Activated T-helper 1 cell treated with anti-CD3 and anti-CD28 coated beads, Interleukin-2, amount 50 U/mL, for 16 hours (primary cell): Measurements from ENCODE around the gene GPATCH4.

Experiments
- DNase-seq, 2 donors: peaks; one replicate each; pipeline ENCODE4 v3.0.0-alpha.2; 2020; ENCODE audit warnings: low read depth in 1 of 2, low spot score in 1 of 2

Gene GPATCH4

DNA sequence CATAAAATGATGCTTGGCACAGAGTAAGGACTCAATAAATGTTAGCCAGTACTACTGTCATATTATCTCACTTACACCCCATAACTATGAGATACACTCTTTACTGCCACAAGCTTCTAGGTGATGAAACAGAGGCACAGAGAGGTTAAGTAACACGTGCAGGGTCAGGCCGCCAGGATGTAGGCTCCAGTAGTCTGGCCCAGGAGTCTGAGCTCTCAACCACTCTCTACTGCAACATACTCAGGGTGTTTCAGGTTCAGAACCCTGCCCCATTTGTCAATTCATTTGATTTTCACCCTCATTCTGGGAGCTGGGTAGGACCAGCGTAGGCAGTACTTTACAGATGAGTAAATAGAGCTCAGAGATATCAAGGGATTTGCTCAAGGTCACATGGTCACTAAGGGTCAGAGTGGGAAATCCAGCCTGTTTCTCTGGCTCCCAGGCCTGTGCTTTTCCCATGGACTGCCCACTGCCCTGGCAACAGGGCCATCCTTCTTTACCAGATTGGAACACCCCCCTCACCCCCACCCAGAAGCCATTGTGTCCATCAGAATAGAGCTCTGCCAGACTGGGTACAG is 50.1 kb downstream of the GPATCH4 start:
- no peak for DNase-seq

DNA sequence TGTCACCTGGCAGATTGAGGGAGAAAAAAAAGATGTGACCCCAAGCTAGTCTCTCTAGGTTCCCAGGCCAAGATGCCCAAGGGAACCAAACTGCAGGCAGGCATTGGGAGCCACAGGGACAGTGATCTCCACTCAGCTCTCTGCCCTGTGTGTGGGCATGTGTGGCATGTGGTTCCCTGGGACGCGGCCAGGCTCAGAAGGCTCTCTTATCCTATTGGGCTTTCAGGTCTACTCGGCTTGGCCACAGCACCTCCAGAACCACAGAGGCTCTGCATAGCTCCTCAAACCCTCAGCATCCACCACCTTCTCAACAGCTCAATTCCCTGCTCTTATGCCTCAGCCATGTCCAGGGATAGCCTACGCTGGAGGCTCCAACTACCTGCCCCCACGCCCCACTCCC is 50.9 kb downstream of the GPATCH4 start:
- DNase-seq = no peak

DNA sequence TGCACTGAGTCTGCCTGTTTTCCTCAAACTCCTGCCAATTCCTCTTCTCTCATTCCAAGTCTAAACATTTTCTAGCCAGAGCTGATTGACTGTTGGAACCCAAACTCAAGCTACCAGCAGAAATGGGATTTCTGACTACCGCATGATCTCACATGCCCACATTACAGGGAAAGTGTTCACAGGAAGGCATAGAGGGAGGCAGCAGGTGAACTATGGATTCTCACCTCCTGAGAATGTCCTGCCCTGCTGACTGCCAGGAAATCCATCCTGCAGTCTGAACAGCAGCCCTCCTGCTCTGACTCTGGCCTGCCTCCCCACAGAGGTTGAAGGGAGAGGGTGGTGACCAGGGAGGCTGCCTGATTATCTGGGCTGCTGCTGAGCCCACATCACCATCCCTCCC is 51.4 kb downstream of the GPATCH4 start:
- no peak for DNase-seq

DNA sequence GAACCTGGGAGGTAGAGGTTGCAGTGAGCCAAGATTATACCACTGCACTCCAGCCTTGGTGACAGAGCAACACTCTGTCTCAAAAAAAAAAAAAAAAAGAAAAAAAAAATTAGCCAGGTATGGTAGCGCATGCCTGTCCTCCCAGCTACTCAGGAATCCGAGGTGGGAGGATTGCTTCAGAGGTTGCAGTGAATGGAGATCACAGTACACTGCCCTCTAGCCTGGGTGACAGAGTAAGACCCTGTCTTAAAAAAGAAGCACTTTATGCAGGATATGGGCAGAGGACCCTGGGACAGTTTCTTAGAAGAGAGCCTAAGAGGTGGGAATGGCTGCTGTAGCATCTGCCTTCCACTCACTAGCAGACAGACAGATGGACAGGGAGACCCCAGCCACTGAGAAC is 51.9 kb downstream of the GPATCH4 start:
- DNase-seq = no peak

DNA sequence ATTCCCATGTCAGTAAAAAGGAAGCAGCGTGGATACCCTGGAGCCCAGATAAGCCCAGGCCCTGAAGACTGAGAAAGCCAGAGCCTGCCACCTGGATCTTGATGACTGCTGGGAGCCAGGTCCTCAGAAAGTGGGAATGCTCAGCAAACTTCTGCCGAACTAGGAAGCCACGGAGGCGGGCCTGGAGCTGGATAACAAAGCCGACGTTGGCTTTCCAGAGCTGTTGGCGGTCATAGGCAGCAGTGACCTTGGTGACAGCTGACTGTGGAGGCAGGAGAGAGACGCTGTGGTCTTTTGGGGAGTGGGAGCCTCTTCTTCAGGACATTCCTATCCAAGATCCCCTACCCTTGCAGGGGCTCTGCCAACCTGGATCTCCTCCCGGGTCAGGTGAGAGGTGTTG is 53.3 kb downstream of the GPATCH4 start:
- DNase-seq = no peak

DNA sequence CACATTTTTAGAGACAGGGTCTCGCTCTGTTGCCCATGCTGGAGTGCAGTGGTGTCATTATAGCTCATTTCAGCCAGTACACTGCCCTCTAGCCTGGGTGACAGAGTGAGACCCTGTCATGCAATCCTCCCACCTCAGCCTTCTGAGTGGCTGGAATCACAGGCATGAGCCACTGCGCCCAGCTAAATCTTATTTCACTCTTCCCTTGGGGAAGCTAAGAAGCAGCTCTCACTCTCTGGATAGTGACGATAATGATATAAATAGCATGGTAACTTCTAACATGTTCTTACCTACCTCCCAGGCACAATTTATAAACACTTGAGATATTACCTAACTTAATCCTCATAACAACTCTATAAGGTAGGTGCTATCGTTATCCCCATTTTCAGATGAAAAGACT is 53.8 kb downstream of the GPATCH4 start:
- no peak for DNase-seq

DNA sequence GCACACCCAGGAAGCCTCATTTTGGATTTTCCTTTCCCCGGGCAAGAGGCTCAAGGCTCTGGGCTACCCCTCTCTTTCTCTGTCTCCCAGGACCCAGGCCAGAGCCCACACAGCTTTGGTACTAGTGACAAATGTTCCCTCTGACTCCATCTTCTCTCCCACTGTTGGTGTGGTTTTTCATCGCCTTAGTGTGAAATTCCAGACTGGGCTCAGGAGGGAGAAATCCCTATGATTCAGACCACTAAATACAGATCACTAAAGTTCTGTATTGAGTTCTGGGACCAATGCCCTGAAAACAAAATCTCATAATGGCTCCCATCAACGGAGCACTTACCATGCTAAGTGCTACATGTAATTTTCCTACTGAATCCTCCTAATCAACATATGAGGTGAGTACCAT is 55.0 kb downstream of the GPATCH4 start:
- no peak for DNase-seq

DNA sequence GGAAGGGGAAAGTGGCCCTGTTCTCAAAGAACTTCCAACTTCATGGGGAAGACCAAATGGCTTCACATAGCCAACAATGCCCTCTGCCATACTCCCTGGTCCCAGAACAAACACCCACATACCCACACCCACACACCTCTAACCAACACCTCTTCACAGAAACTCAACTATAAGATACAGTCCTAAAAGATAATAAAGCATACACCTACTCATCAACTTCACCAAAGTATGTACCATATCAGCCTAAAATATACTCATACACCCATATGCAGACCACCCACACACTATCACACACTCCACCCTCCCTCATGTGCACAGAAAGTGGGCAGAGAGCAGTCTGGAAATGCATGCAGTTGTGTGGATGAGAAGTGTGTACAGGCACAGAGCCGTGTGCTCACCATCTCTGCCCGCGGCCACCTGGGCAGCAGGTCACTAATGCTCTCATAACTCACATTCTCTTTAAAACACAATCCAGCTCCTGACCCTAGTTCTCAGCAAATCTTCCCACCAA is 56.6 kb downstream of the GPATCH4 start:
- DNase-seq = no peak
